K562 (cell line): ENCODE measurements around the gene MPPED1. TPM values are rescaled to one million over a fixed set of nuclear protein-coding genes. Genes with fewer than 3 reads are reported as not detected.

ENCODE experiments used
- ATAC-seq: fragments of 200-7000 bp; cut with Tn5 transposase; 3 replicates; pipeline ENCODE4 v1.9.1; 2020; ENCODE audit warnings: moderate library complexity
- BruUV-seq: library from RNA; stranded (reverse); fragments of 400-500 nt; replicated peaks from 2 replicates; lab custom pipeline; 2021; lab: Mats Ljungman, UMichigan
- CTCF ChIA-PET: fragments of 300-600 bp; formaldehyde crosslinking; extraction: SDS; loops from one replicate; lab custom pipeline; 2021; ENCODE audit warnings: low intra/inter-chr PET ratio; lab: Yijun Ruan, JAX
- POLR2A ChIA-PET: fragments of 300-600, 350-650 bp; sonication (Branson Sonifier 250); formaldehyde crosslinking; extraction: SDS; loops from one replicate; lab custom pipeline; 2021; ENCODE audit warnings: antibody characterized with exemption, inconsistent platforms; lab: Yijun Ruan, JAX
- DNase-seq, 4 experiments: peaks; one replicate each; pipeline versions ENCODE4 v3.0.0 to v3.0.0-alpha.2; 2011 to 2018; ENCODE audit warnings: low spot score in 3 of 4, mixed read lengths in 3 of 4; ENCODE audit errors: extremely low read depth in 1 of 4
- FAIRE-seq: peaks from 2 replicates; lab custom pipeline; 2011; peaks lifted over from hg19 to GRCh38; lab: Jason Lieb, UNC
- H2AFZ ChIP-seq: 2 replicates; pipeline ENCODE4 v1.6.0; 2011; ENCODE audit warnings: low read depth, low read length, control low read depth, inconsistent platforms
- H3K27ac ChIP-seq: fragments of 200-600 bp; 3 replicates; pipeline ENCODE4 v1.8.0; 2011; ENCODE audit warnings: low read depth, mild to moderate bottlenecking, control low read depth, inconsistent platforms, low read length, moderate library complexity, mixed read lengths; ENCODE audit errors: extremely low read depth
- H3K27me3 ChIP-seq, 2 experiments: fragments of 300-600 bp in 1 of 2; 2 replicates in 1 of 2; 3 replicates in 1 of 2; pipeline versions ENCODE4 v1.6.0 to v1.8.0; 2011; ENCODE audit warnings: inconsistent platforms in 2 of 2, low read length in 2 of 2, mild to moderate bottlenecking in 1 of 2, mixed read lengths in 1 of 2, moderate library complexity in 1 of 2; ENCODE audit not compliant: control insufficient read depth in 2 of 2, insufficient read depth in 2 of 2
- H3K36me3 ChIP-seq: fragments of 300-600 bp; 3 replicates; pipeline ENCODE4 v1.8.0; 2011; ENCODE audit warnings: mild to moderate bottlenecking, low read length, inconsistent platforms; ENCODE audit not compliant: control insufficient read depth, insufficient read depth
- H3K4me1 ChIP-seq, 2 experiments: fragments of 200-600 bp in 1 of 2; replicated peaks in 1 of 2; 2 replicates in 1 of 2; 3 replicates in 1 of 2; pipeline versions ENCODE4 v1.5.1 to v1.8.0; 2011; ENCODE audit warnings: inconsistent platforms in 2 of 2, low read length in 2 of 2, mild to moderate bottlenecking in 1 of 2, mixed read lengths in 1 of 2, moderate library complexity in 1 of 2; ENCODE audit not compliant: control insufficient read depth in 2 of 2, insufficient read depth in 2 of 2
- H3K4me2 ChIP-seq: 2 replicates; pipeline ENCODE4 v1.6.1; 2011; ENCODE audit warnings: low read length, control low read depth, inconsistent platforms, mixed read lengths; ENCODE audit not compliant: insufficient read depth
- H3K4me3 ChIP-seq: fragments of 200-600 bp; sonication (generic), shearing (Covaris generic); 2 replicates; pipeline ENCODE4 v1.5.1; 2016; ENCODE audit warnings: control low read depth, inconsistent platforms
- H3K79me2 ChIP-seq: fragments of 200-600 bp; 3 replicates; pipeline ENCODE4 v1.8.0; 2011; ENCODE audit warnings: low read length, inconsistent platforms; ENCODE audit not compliant: control insufficient read depth, insufficient read depth
- H3K9ac ChIP-seq, 2 experiments: 2 replicates each; pipeline versions ENCODE4 v1.6.0 to v1.6.1; 2011; ENCODE audit warnings: low read depth in 2 of 2, low read length in 2 of 2, control low read depth in 1 of 2, inconsistent platforms in 1 of 2, mild to moderate bottlenecking in 1 of 2, mixed read lengths in 1 of 2; ENCODE audit not compliant: insufficient read depth in 1 of 2
- H3K9me1 ChIP-seq: one replicate; pipeline ENCODE4 v1.6.0; 2011; ENCODE audit warnings: inconsistent platforms, mild to moderate bottlenecking, low read length, moderate library complexity; ENCODE audit not compliant: control insufficient read depth, insufficient read depth
- H3K9me3 ChIP-seq: replicated peaks from 2 replicates; pipeline ENCODE4 v1.5.1; 2011; ENCODE audit warnings: low read depth, low read length, inconsistent platforms; ENCODE audit not compliant: control insufficient read depth, insufficient read depth
- H4K20me1 ChIP-seq: replicated peaks from 2 replicates; pipeline ENCODE4 v1.6.1; 2011; ENCODE audit warnings: low read length, inconsistent platforms, mixed read lengths; ENCODE audit not compliant: control insufficient read depth, insufficient read depth
- CXXC5 ChIP-seq: fragments of 250-450 bp; sonication (Bioruptor Pico); IDR thresholded peaks from 2 replicates; pipeline ENCODE4 v1.8.0; 2022; ENCODE audit warnings: inconsistent platforms, mild to moderate bottlenecking, moderate library complexity
- GTF2A2 ChIP-seq: IDR thresholded peaks from 2 replicates; pipeline ENCODE4 v1.6.1; 2016; ENCODE audit warnings: mild to moderate bottlenecking, missing genetic modification characterization, missing compliant biosample characterization
- PREB ChIP-seq: sonication (generic); formaldehyde crosslinking; IDR thresholded peaks from 2 replicates; pipeline ENCODE4 v1.8.1; 2023; ENCODE audit warnings: mild to moderate bottlenecking, missing genetic modification reagents
- SMARCA4 ChIP-seq: fragments of 450-650 bp; IDR thresholded peaks from 2 replicates; pipeline ENCODE4 v1.6.1; 2016
- ZBTB33 ChIP-seq: sonication (generic); formaldehyde crosslinking; IDR thresholded peaks from 2 replicates; pipeline ENCODE4 v1.8.1; 2023; ENCODE audit warnings: mild to moderate bottlenecking, missing genetic modification reagents
- ZFP30 ChIP-seq: fragments of 250-450 bp; sonication (Bioruptor Pico); IDR thresholded peaks from 2 replicates; pipeline ENCODE4 v1.8.0; 2022; ENCODE audit warnings: moderate library complexity, mild to moderate bottlenecking, inconsistent platforms, borderline replicate concordance
- ZNF239 ChIP-seq: fragments of 250-450 bp; sonication (Bioruptor Pico); IDR thresholded peaks from 2 replicates; pipeline ENCODE4 v1.4.0; 2020; ENCODE audit warnings: mild to moderate bottlenecking
- ZNF324 ChIP-seq: fragments of 250-450 bp; sonication (Bioruptor Pico); IDR thresholded peaks from 2 replicates; pipeline ENCODE4 v1.4.0; 2020; ENCODE audit warnings: mild to moderate bottlenecking
- WGBS: fragments of 100-300 bp; shearing (Covaris generic); methylation state at CpG from one replicate; pipeline ENCODE4 v1.1.6; 2016; ENCODE audit warnings: low coverage, mixed read lengths; ENCODE audit not compliant: insufficient coverage; ENCODE audit errors: missing lambda C conversion rate; 5-methylcytosine and 5-hydroxymethylcytosine counted together
- in situ Hi-C: fragments of 300-500 bp; cut with MboI; formaldehyde crosslinking; loops from 4 replicates; pipeline ENCODE4 v1.15.0; 2018; ENCODE audit warnings: inconsistent platforms, mixed read lengths
- intact Hi-C: fragments of 100-400 bp; cut with micrococcal nuclease; formaldehyde crosslinking; loops from 2 replicates; pipeline ENCODE4 v1.14.2; 2022
- polyA plus RNA-seq, 8 experiments: library from polyadenylated mRNA; depleted of rRNA in 4 of 8; stranded (reverse) in 5 of 8; unstranded in 3 of 8; fragments of >200 nt; fragmentation: Nextera tagmentation in 2 of 8; fragmentation: Illumina TruSeq in 1 of 8; extraction: Ambion mirVana in 2 of 8; extraction: Trizol in 1 of 8; gene quantifications; 2 replicates each; pipeline versions ENCODE4 v1.2.1 to v1.2.3, GENCODE V29; 2011 to 2014; ENCODE audit warnings: inconsistent platforms in 1 of 8, missing spikeins in 1 of 8
- total RNA-seq, 7 experiments: library from RNA; depleted of rRNA in 6 of 7; stranded (reverse); fragments of >200 nt in 6 of 7; fragmentation: Illumina TruSeq in 2 of 7; extraction: Trizol in 2 of 7; gene quantifications; 2 replicates each; pipeline versions ENCODE4 v1.2.1 to v1.2.3, GENCODE V29; 2011 to 2021; ENCODE audit warnings: low replicate concordance in 1 of 7

MPPED1 gene
- total and polyA plus RNA-seq, 9 of the 15 experiments (the other 6 are each of a cell fraction or from before 2014, with no cell fraction given): not detected

DNA sequence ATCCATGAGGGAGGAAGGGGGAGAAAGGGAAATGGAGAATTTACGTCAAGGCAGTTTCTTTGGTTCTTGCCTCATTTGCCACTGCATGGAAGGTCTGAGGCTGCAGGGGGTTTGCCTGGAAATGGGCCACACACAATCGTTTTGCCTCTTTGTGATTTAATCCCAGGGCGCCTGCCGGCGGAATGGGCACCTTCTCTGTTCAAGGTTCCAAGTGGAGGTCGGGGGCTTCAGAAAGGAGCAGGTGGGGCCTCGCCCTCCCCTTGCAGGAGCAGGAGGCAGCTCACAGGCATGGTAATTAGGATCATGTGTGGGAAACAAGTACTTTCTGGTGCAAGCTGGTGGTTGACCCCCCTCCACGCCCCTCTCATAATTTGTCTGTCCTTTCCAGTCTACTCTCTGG lies 29.9 kb downstream of the MPPED1 start:
- Histone ChIP-seq H3K79me2 (no peaks in the 10 kb centered on the region), H3K9me1 (no peaks in the 10 kb centered on the region), H3K27me3 (peaks cover 0 to 8% of the 10 kb centered on the region in 2 experiments; a peak in 1 of 5 replicates), H3K36me3 (no peaks in the 10 kb centered on the region), H3K27ac (no peak overlapping the region), H3K4me1 (no peaks in the 10 kb centered on the region; a peak in 1 of 5 replicates), H2AFZ (no peak overlapping the region), H3K9me3 (no peaks in the 10 kb centered on the region), H3K9ac (no peak overlapping the region), H3K4me3 (no peak overlapping the region), H4K20me1 (no peaks in the 10 kb centered on the region), H3K4me2 (no peak overlapping the region)
- FAIRE-seq (no peak), ATAC-seq (no peak), DNase-seq (no peak)
- CTCF ChIA-PET: interaction anchor here (0.7 kb wide), 1 partner anchor 188 kb away, joined by 3 read pairs; no protein-coding TSS in a partner anchor
- WGBS: 0% methylated on average over 5 of the region's 8 CpGs
- TF ChIP-seq PREB (CRISPR knock-in tag) (no peak), GTF2A2 (tag) (no peak), ZBTB33 (no peak), SMARCA4 (no peak), ZNF324 (CRISPR knock-in tag) (no peak), ZNF239 (CRISPR knock-in tag) (no peak), CXXC5 (CRISPR knock-in tag) (no peak), ZFP30 (CRISPR knock-in tag) (no peak)
- intact Hi-C loops (no loop called here), in situ Hi-C loops (no loop called here)
- BruUV-seq: no TSS peak
- POLR2A ChIA-PET: no interaction called here
